SU-DHL-6 (cell line): ENCODE results near the gene SDK1.

Experiments
- EZH2phosphoT487 ChIP-seq: fragments of 200-600 bp; sonication (generic), shearing (Covaris generic); conservative IDR thresholded peaks from 2 replicates; pipeline ENCODE4 v1.6.1; 2018; ENCODE audit warnings: mild to moderate bottlenecking, antibody characterized with exemption, low read length, moderate library complexity, mixed read lengths
- TF ChIP-seq, protein P1 (sequence below): fragments of 200-600 bp; sonication (generic); IDR thresholded peaks from one replicate; pipeline ENCODE4 v1.5.1; 2017; ENCODE audit warnings: antibody characterized with exemption, mild to moderate bottlenecking, low read length, moderate library complexity; ENCODE audit not compliant: insufficient read depth, poor library complexity, severe bottlenecking

DNA sequence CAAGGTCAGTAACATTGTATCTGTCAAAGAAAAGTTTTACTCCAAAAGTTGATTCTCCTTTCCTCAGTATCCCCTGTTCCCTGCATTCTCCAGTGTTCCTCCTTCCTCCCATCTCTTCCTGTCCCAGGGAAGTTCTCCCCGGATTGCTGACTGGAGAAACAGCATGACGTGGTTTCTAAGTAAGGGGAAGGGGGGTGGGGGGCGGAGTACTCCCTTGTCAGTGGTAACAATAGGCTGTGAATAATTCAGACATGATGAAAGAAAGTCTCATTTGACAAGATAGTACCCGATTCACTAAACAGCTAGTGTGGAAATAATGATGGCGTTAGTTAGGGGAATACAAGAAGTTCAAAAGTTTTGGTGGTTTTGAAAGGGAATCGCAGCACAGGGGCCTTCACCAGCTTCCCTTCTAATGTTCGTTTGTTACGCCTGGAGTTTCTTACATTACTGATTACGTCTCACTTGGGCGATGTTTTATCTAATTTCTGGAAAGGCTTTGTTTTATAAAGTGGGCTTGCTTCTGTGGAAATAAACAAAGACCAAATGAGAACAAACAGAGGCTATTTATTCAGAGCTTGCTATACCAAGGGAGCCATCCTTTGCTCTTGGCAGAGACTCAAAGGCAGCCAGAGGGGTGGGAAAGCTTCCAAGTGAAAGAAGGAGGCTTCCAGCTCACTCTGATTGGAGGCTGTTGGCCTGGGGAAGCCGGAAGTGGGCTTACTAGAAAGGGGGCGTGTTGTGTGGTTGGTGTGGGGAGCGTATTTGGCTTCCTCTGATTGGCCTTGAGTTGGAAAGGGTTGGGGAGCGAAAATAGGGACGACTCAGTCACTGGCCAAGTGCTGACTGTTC, 453.7 kb downstream of the SDK1 start:
- TF ChIP-seq, protein P1, sequence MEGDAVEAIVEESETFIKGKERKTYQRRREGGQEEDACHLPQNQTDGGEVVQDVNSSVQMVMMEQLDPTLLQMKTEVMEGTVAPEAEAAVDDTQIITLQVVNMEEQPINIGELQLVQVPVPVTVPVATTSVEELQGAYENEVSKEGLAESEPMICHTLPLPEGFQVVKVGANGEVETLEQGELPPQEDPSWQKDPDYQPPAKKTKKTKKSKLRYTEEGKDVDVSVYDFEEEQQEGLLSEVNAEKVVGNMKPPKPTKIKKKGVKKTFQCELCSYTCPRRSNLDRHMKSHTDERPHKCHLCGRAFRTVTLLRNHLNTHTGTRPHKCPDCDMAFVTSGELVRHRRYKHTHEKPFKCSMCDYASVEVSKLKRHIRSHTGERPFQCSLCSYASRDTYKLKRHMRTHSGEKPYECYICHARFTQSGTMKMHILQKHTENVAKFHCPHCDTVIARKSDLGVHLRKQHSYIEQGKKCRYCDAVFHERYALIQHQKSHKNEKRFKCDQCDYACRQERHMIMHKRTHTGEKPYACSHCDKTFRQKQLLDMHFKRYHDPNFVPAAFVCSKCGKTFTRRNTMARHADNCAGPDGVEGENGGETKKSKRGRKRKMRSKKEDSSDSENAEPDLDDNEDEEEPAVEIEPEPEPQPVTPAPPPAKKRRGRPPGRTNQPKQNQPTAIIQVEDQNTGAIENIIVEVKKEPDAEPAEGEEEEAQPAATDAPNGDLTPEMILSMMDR = no peak
- TF ChIP-seq EZH2phosphoT487 = no peak
